SKM-1 (cell line): ENCODE data around the gene OTOG.

Experiments used
- DNase-seq: peaks from one replicate; lab custom pipeline; 2025; ENCODE audit not compliant: unreplicated experiment; lab: John Stamatoyannopoulos, UW

Gene OTOG

DNA sequence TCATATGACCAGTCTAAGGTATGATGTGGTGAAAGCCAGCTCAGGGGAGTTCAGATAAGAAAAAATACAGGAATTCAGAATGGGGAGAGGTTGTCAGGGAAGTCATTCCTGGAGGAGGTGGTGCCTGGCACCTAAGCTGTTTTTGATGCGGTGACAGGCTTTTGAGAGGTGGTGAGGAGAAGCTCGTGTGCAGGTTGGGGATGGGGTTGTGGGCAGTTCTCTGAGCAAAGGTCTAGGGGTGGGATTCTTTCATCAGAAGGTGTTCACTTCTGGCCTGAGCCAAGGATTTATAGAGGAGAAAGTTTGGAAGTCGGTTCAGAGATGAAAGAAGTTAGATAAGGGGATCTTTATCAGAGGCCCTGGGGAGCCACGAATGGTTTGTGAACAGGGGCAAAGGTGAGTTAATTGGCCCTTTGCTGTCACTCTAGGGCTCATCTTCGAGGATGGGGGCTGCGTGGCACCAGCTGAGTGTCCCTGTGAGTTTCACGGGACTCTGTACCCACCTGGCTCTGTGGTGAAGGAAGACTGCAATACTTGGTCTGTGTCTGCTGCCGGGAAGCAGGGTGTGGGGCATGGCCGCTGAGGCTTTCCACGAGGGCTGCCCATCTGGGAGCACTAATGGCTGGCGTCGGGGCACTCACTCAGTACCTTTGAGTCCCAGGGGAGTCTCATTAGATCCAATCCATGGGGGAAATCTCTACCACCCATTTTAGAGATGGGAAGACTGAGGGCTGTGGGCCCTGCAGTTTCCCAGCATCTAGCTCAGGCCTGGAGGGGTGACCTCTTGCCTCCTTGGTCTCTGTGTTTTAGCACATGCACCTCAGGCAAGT is 13.4 kb downstream of the OTOG start:
- no peak for DNase-seq

DNA sequence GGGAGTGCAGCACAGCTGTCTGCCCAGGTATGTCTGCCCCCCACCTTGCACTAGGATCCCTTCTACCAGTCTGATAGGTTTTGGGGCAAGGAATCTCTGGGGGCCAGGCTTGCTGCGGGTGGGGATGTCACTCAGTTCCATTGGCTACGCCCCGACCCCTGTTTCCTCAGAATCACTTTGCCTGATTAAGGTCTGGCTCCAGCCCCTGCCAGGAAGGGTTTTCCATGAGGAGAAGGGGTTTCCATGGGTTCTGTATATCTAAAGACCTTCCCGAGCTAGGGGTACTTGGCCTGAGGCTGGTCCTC is 14.0 kb downstream of the OTOG start:
- DNase-seq, result no peak

DNA sequence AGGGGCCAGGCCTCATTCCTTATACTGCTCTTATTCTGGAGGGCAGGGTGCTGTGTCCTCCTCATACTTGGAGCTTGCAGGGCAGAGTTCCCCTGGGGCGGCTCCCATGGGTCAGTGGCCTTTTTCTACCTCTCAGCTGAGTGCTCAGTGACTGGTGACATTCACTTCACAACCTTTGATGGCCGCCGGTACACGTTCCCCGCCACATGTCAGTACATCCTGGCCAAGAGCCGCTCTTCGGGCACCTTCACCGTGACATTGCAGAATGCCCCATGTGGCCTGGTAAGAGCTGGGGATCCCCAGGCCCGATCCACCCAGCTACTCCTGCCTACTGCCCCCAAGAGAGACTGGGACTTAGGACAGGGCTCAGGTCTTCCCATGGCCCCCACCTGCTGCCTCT is 14.5 kb downstream of the OTOG start:
- no peak for DNase-seq

DNA sequence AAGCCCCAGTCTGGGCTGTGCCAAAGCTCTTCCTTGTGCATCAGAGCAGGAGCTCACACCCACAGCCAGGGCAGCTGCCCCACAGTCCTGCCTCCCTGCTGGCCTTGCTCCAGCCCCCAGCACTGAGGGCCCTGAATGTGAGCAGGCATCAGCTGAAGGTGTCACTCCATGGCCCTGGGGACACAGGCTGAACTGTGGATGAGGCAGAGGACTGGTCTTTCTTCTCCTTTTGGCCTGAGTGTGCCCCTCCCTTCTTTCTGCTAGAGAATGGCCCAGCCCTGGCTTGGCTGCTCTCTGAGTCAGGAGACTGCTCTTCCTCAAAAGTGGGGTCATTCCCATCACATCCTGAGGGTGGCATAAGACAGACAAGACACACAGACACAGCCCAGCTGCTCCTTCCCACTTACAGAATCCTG is 16.2 kb downstream of the OTOG start:
- peak; percentile 51 for DNase-seq

DNA sequence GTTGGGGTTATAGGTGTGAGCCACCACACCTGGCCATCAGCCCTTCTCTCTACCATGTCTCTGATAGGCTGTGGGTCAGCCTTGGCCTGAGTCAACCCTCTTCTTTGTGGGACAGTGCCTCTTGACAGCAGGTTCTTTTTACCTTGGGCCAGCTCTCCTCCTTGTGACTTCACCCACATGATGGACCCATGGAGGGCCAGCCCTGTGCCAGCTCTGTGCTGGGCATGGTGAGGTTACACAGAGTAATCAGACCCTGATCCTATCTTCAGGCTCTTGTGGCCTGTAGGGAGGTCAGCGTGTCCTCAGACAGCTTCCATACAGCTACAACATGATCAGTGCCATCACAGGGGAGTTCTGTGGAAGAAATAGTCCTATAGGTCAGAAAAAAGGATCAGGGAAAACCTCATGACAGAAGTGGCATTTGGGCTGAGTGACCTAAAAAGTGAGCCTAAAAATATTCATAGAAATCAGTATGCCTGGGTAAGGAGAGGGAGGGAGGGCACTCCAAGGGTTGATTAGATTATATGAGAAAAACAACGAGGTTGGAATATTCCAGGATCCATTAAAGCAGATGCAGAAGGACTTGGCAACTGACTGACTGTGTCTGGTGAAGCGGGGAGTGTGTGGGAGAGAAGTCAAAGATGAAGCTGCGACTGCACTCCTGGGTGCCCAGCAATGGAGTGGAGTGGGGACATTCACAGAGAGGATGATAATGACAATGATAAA is 17.1 kb downstream of the OTOG start:
- no peak for DNase-seq

DNA sequence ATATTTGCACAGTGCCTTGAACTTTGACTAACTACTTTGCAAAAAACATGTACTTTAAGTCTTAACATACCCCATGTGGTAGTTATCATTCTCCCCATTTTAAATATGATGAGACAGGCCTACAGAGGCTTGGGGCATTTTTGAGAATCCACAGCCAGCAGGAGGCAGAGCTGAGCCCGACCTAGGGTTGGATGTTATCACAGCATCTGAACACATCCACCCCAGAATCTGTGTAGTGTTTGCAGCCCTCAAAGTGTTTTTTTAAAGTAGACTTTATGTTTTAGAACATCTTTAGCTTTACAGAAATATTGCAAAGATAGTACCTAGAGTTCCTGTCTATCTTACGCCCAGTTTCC is 17.6 kb downstream of the OTOG start:
- DNase-seq, result no peak

DNA sequence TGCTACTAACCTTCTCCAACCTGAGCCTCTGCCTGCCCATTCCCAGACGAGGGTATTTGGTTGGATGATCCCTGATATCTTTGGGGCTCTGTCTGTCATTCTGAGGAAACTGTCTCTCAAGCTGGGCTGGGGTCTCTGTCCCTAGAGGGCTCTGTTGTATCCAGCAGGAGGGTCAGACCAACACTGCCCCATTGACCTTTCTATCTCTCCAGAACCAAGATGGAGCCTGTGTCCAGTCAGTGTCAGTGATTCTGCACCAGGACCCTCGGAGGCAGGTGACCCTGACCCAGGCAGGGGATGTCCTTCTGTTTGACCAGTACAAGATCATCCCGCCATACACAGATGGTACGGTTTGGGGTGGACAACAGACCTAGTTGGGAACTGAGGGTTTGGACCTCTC is 21.9 kb downstream of the OTOG start:
- DNase-seq, result no peak

DNA sequence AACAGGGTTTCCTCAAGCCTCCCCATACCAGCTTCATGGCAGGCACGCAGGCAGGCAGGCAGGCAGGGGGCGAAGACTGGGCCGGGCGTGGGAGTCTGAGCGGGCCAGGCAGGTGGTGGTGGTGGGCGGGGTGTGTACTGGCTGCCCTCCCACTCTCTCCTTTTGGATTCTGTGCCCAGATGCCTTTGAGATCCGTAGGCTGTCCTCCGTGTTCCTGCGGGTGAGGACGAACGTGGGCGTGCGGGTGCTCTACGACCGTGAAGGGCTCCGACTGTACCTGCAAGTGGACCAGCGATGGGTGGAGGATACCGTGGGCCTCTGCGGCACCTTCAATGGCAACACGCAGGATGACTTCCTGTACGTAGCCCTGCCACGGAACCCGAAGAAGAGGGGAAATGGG is 23.0 kb downstream of the OTOG start:
- DNase-seq, result no peak

DNA sequence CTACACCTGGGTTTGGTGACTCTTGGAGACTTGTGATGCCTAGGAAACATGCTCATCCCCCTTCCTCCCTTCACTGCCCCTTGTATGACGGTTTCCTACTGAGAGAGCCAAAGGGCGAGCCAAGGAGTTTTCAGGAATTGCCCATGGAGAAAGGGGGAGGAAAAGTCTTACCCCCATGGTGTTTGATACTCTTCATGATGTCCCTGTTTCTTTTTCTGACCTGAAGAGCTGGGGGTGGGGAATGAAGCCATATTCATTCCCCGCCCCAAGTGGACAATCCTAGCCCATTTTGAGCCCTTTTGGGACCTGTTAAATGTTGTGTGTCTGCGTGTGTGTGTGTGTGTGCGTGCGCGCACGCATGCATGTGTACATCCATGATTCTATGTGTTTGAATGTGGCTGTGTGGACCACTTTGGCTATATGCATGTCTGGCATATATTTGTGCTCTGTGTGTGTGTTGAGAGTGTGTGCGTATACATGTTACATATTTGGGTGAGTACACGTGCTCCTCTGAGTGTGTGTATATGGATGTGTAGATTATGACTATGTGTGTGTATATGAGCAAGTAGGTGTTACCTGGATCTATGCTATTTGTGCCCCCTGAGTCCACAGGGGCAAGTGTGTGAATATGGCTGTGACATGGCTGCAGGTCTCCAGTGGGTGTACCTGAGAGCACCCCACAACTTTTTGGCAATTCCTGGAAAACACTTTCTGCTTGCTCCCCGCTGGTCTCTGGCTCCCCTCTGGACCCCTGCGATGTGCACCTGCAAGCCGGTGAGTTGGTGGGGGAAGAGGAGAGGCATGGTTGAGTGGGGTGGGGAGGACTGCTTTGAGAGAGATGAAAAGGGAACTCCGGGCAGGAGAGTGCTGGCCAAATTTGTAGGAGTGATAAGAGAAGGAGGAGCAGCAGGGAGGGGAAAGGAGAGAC is 24.6 kb downstream of the OTOG start:
- DNase-seq, result no peak

DNA sequence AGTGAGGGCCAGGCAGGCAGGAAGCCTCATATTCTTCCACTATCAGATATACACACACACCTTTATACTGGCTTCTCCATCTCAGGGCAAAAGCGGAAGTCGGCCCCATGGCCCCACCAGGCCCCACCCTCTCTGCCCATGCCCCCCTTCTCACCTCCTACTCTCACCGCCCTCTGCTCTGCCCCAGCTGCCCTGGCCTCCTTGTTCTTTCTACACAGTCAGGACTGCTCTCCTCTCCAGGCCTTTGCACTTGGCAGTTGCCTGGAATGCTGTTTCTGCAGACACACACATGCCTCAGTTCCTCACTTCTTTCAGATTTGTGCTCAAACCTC is 25.3 kb downstream of the OTOG start:
- no peak for DNase-seq

DNA sequence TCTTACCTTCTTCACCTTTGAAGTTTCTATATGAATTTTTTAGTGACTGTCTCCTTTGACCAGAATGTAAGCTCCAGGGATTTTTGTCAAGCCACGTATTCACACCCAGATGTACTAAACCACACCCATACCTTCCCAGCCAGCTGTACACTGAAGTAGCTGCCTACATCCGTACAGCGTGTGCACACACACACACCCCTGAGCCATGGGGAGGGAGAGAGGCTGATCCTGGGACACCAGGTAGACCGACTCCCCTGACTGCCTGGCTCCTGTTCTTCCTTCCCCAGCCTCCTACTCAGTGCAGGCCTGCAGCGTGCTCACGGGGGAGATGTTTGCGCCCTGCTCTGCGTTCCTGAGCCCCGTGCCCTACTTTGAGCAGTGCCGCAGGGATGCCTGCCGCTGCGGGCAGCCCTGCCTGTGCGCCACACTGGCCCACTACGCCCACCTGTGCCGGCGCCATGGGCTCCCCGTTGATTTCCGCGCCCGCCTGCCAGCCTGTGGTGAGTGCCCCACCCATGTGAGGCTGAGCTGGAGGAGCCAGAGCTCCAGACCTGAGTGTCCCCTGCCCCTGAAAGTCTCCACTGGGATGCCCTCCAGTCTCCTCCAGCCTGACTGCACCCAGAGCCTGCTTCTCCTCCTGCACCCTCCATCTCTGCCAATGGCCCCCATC is 25.9 kb downstream of the OTOG start:
- DNase-seq, result no peak

DNA sequence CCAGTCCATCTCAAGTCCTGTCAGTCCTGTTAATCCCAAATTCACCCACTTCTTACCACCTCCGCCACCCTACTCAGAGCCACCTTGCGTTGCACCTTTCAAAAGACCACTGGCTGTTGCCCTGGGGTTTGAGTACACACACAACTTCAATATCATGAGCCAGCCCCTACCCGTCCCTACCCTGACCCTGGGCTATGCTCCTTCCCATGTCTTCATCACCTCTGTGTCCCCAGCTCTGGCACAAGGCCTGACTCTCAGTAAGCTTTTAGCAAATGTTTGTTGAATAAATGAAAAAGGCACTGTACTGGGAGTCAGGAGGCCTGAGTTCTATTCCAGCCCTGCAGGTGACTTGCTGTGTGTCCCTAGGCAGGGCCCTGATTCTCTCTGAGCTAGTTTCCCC is 26.5 kb downstream of the OTOG start:
- no peak for DNase-seq

DNA sequence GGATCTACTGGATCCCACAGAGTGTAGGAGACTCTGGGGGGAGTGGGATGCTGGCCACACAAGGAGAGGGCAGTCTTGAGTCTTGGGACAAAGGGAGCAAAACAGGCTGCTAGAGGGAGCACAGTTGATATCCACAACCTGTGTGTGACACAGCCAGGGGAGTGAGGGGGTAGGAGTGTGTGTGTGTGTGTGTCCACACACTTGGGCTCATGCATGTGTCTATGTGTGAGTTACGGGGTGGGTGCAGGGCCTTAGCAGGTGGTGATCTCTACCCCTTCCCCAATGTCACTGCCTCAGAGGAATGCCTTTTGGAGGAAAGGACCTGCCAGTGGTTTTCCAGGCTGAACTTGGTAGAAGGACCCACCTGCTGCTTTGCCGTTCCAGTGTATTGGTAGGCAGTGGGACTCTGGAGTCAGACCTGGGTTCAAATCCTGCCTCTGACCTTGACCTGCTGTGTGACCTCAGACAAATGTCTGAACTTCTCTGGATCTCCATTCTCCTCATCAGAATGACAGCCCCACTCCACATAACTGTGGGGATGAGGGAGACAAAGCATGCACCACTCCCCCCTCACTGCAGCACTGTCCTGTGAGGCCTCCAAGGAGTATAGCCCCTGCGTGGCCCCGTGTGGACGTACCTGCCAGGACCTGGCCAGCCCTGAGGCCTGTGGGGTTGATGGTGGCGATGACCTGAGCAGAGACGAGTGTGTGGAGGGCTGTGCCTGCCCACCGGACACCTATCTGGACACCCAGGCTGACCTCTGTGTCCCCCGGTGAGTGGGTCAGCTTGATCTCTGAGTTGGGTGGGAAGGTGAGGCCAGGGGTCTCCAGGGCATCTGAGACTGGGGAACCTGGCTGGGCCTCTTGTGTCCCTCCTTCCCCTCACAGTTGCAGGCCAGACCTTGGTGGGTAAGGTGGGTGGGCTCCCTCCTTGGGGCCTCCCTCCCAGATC is 27.4 kb downstream of the OTOG start:
- no peak for DNase-seq

DNA sequence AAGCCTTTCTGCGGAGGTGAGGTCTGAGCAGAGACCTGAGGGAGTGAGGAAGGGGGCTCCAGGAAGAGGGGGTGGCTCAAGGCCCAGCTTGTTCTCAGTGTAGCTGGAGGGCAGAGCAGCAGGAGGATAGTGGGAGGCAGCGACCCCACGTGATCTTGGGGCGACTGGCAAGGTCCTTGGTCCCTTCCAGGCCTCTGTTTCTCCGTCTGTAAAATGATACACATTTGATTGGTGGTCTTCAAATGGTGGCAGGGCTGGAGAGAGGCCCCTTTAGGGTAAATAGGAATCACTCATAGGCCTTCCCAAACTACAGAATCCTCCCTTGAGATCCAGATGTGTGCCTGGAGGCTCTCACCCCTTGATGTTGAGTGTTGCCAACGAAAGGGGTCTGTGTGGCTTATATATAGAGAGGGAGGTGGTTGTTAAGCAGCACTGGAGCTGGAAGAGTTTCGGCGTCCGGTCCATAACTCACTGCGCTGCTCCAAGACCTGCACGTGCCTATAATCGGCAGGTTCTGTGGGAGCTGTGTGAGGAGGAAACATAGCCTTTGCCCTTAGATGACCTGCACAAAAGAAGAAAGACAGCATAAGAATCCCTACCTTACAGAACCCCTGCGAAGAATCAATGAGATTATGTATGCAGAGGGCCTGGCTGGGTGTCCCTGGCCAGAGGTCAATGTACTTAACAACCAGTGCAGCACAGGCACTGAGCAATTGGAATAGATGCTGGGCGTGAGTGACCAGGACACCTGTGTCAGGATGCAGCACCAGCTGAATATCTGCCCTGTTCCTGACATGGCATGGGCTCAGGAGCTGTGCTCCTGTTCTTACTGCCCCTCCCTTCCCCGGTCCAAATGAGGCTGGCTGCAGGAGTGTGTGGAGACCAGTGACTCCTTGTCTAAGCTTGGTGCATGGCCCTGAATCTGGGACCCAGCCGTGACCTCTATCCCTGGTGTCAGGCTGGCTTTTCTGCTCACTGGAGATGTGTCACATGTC is 28.7 kb downstream of the OTOG start:
- no peak for DNase-seq

DNA sequence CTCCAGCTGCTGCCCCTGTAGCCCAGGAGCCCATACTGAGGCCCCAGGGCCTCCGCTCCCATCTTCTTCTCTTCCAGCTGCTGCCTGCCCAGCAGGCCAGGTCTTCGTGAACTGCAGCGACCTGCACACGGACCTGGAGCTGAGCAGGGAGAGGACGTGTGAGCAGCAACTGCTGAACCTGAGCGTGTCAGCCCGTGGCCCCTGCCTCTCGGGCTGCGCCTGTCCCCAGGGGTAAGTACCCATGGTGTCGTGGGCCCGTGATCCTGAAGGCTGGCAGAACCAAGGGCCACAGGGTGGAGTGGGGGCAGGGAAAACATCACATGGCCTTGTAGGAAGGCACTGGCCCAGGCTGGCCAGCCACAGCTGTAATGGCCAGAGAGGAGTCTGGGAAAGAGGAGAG is 31.2 kb downstream of the OTOG start:
- no peak for DNase-seq

DNA sequence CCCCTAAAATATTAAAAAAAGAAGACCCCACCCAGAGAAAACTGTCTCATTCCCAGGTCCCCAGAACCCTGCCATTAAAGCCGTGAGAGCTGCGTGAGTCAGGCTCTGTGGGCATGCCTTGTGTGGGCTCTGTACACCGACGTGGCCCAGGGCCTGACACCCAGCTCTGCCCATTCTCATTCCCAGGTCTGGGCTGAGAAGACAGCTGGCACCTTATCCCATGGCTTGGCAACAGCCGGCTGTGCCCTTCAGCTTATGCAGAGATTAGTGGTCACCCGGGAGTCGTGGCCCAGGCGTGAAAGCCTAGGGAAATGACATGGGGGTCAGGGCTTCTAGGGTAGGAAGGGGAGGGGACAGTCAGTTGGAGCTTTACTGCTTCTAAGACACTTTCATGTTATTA is 31.9 kb downstream of the OTOG start:
- no peak for DNase-seq

DNA sequence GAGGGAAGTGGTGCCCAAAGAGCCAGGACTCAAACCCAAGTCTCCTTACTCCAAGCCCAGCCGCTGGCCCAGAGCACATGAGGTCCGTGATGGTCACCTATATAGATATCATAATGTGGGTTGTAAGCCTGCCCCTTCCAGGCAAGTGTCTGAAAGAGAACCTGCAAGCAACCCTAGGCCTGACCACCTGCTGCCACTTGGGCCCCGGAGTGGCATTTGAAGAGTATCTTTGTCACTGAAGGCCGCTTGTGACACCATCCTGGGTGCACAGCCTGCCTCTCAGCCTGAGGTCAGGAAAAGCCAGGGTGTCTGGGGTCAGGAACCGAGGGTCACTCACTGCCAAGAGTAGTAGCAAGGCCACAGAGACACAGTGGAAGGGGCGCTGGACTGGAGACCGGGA is 32.4 kb downstream of the OTOG start:
- DNase-seq, result no peak

DNA sequence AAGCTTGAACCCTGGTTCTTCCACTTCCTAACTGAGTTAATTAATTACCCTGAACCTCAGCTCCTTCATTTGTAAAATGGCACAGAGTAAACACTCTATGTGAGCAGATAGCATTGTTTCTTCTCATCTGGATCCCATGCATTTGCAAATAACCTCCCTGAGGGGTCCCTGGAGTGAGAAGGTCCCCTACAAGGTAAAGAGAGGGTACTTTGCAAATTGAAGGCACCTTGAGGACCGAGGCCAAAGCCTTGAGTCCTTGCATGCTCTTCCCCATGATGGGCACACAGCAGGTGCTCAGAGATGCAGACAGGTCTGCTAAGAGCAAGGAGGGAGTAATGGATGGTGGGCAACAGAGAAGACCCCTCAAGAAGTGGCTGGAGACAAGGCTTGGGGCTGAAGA is 33.2 kb downstream of the OTOG start:
- DNase-seq, result no peak
